HG02642 (cell line): ENCODE measurements around the gene TSPAN4.

Source experiments
- ATAC-seq: cut with Tn5 transposase; IDR thresholded peaks from one replicate; pipeline ENCODE4 v1.9.1; 2021; ENCODE audit warnings: mild to moderate bottlenecking; ENCODE audit not compliant: unreplicated experiment, poor library complexity

The TSPAN4 gene

DNA sequence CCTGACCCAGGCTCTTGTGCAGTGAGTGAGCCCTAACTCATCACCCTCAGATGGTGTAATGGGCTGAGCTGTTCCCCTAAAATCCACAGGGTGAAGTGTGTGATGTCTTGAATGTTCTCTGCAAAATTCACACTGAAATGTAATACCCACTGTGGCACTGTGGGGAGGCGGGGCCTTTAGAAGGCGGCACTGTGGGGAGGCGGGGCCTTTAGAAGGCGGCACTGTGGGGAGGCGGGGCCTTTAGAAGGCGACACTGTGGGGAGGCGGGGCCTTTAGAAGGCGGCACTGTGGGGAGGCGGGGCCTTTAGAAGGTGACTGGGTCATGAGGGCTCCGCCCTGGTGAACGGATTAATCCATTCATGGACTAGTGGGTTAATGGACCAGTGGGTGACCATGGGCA is 34.9 kb downstream of the TSPAN4 start:
- ATAC-seq, result no peak

DNA sequence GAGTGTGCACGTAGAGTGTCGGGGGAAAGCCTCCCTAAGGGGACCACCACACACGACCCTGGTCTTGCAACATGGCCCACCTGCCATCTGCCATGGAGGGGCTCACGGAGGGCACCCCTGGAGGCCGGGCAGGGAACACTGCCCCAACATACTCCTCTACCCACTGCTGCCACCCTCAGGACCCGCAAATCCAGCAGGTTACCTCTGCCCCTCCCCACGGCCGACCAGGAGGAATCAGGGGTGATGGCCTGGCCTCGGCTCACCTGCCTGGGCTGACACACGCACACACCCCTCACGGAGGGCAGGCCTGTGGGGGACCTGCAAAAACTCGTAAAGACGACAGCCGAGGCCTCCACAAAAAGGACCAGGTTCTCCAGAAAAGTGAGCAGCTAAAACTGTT is 37.8 kb downstream of the TSPAN4 start:
- no peak for ATAC-seq

DNA sequence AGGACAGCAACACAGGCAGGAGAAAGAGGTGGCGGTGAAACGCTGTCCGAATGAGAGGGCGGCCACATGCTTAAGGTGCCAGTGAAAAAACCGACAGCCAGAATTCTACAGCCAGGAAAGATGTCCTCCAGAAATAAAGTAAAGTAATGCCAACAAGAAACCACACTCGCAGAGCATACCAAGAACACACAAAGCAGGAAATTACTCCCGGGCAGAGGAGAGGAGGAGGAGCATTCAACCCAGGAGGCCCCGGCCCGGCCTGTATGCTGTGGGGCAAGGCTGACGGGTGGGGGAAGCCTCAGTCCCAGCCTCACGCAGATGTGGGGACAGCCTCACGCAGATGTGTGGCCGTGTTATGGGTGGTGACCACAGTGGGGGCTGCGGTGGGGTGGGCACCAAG is 39.9 kb downstream of the TSPAN4 start:
- ATAC-seq, result no peak

DNA sequence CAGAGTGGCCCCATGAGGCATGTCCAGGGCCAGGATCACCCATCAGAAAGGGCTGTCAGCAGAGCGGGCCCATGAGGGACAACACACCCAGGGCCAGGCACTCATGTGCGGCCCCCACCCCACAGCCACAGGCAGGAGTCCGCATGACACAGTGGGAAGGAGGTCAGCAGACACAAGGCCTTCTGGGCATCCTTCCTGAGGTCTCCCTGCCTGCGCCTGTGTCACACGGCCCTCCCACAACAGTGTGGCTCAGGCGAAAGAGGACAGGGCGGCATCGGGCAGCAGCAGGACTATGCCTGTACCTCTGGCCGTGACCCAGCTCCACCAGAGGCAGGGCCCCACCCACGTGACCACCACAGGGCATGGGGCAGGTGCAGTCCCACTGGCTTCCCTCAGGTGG is 40.9 kb downstream of the TSPAN4 start:
- no peak for ATAC-seq

DNA sequence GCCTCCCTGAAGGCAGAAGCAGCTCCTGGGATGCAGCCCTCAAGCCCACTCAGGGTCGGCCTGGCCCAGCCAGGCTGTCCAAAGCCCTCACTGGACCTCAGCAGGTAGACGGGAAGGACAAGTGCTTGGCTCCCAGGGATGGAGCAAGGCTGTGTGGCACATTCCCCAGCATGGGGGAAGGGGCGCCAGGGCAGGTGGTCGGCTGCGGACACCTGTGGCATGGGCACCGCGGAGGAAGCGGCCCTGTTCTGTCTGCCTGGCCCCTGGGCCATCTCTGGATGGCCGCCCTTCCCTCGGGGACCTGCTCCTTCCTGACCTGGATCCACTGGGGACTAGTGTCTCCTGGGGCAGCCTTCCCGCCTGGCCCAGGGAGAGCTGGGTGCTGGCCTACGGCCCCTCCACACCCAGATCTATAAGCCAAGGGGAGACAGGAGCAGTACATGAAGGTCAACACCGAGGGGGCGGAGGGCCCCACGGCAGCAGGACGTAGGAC is 42.0 kb downstream of the TSPAN4 start:
- ATAC-seq, result no peak

DNA sequence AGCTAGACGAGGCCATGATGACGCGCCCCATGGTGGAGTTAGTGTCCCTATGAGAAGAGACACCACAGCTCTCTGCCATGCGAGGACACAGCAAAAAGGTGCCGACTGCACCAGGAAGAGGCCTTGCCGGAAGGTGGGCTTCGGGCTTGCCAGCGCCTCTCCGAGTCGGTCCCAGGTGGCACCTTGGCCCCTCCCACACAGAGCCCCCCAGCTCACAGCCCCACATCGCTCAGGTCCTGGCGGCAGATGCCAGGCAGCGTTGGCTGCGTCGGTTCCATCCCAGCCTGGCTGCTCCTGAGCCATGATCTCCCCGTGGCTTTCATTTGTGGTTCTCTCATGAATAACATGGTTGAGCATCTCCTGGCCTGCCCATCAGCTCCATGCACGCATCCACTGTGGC is 43.9 kb downstream of the TSPAN4 start:
- no peak for ATAC-seq

DNA sequence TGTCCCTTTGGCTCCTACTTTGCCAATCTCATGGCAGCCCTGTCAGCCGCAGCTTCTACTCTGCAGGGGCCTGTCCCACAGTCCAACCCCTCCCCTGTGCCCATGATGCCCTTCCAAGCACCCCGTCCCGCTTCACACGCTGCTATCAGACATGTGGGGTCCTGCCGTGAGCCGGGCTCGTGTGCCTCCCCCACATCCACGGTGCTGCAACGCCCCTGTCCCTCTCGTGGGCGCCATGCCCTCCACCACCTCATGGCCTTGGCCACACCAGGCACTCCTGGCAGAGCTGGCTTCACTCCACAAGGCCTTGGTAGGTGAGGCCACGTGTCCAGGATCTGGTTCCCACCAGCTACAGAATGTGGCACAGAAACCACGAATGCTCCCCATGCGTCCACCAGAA is 44.9 kb downstream of the TSPAN4 start:
- ATAC-seq, result no peak

DNA sequence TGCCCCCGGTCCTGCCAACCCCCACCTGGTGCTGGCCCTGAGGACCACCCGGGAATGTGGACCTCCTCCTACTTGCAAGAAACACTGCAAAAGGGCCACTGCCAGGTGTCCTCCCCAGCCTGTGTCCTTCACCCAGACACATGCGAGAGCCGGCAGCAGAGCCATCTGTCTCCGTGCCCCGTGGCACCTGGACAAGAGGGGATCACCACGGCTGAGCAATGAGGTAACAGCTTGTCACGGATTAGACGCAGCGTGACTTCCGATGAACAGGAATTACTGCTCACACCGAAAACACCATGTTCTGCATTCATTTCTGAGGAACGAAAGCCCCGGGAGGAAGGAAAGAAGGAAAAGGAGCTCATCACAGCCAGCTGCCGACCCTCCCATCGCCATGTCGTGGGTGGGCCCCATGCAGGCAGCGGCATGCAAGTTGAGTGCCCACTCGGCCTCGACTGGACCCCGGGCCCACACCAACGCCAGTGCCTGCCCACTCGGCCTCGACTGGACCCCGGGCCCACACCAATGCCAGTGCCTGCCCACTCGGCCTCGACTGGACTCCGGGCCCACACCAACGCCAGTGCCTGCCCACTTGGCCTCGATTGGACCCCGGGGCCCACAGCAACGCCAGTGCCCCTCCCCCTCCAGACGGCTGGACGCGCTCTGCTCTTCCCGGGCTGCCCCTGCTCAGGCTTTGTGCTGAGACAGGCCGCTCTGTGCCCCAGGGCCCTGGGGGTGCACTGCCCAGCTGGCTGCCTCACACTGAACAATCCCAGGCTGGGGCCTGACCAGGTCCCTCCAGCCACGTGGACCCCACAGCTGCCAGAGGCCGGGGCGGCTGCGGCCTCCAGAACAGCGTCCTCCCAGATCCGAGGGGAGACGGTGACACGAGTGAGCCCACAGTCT is 45.9 kb downstream of the TSPAN4 start:
- no peak for ATAC-seq

DNA sequence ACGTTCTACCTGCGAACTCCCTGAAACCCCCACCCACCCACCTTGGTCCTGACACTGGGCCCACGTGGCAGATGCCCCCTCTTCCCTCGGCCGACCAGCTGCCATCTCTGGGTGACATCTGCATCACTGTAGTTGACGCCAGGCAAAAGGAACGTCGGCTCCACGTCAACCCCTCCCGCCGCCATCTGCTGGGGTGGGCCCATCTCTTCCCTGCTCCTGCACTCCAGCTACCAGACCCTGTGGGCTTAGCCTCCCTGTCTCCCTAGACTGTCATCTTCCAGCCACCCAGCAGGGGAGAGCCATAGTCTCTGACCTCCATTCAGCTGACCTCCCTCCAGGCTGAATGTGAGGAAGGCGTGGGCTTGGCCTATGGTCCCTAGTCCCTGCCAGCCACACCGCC is 46.6 kb downstream of the TSPAN4 start:
- ATAC-seq, result no peak

DNA sequence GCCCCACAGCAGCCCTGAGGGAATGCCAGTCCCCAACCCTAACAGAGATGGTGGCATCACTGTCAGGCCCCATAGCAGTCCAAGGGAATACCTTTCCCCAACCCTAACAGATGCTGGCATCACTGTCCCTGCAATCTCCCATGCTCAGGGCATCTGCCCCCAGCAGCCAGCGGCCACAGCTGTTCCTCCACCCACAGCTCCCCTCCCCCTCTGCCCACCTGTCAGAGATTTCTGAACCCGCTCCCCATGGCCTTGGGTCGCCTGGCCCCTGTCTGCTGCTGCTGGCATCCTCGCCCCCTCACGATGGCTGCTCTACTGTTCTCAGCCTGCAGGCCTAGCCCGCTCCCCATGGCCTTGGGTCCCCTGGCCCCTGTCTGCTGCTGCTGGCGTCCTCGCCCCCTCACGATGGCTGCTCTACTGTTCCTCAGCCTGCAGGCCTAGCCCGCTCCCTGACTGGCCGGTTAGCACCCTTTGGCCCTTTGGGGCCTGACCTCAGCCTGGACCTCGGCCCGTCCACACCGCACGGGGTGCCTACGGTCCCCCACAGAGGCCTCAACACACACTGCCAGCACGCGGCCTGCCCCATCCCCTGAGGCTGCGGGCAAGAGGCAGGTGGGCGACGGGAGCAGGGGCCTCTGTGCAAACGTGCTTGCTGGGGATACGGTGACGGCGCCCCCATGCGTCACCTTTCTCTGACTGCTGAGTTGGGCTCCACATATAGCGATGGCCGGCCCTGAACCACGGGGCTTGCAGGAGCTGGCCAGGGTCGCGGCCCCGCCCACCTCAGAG is 47.2 kb downstream of the TSPAN4 start:
- ATAC-seq, result no peak

DNA sequence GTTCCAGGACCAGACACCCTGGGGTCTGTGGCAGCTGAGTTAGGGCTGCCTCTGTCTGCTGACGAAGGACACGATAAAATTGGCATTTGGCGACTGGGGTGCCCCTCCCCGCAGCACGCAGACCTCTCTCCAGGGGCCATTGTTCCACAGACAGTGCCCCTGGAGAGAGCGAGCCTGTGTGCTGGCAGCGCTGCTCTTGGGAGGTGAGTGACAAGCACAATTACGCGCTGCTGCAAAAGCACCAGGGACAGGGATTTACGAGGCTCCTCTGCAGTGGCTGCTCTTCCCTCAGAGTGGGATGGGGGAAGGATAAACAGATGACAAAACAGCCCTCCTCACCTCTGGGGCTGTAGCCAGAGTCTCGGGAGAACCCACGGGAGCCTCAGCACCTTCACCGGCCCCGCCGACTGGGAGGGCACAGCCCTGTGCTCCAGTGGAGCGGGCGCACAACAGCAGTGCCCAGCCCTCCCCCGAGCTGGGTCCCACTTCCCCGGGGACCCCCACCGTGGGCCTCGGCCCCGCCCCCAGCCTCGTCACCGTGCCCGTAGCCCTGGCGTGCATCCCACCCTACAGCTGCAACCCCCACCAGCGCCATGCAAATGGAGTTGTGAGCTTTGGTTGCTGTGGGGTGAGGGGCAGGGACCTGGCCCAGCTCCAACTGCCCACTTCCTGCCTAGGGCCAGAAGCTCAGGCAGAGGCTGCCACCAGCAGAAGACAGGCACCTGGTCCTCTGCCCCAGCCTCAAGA is 48.3 kb downstream of the TSPAN4 start:
- no peak for ATAC-seq

DNA sequence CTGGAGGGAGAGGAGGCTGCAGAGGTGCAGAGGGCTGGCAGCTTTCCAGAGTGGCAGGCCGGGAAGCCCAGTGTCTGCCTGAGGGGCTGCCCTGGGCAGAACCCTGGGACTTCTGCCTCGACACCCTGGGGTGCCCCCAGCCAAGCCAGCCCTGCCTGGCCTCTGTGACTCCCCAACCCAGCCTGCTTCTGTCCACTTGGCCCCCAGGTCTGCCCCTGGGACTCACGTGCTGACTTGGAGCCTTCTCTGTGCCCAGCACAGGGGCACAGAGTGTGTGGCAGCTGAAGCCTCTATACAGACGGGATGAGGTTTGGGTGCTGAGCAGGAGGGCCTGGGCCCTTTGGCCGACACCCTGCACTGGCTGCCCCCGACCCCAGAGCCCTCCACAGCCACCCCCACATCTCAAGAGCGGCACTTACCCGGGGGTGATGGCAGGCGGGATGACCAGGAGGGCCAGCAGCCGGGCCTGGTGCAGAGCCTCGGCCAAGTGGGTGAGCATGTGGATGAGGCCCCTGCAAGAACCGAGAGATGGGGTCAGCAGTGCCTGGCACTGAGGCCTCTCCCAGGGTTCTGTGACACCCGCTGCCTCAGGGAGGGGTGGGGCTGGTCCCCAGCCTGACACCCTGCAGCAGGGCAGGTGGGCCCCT is 50.5 kb downstream of the TSPAN4 start:
- no peak for ATAC-seq

DNA sequence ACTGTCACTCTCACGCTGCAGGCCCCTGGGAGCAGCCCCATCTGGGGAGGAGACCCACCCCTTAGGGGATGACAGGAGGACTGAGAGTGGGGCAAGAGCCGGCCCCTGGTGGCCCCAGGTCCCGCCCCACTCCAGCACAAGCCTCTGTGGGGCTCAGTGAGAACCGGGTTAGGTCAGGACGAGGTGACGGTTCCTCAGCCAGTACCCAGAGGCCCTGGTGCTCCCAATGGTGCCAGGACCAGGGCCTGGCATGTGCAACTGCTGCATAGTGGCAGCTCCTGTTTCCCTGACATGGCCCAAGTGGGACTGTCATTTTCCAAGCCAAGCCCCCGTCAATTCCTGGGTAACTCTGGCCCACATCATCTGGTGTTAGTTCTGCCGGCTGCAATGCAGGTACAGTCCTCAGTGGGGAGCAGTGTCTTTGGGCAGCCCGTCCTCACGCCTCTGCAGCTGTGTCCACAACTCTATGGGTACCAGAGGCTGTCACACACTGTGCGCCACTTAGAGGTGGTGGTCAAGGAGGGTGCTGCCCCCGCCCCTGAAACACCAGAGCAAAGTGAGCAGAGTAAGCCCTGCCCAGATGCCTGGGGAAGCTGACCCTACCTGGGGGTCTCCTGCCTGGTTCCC is 52.0 kb downstream of the TSPAN4 start:
- no peak for ATAC-seq

DNA sequence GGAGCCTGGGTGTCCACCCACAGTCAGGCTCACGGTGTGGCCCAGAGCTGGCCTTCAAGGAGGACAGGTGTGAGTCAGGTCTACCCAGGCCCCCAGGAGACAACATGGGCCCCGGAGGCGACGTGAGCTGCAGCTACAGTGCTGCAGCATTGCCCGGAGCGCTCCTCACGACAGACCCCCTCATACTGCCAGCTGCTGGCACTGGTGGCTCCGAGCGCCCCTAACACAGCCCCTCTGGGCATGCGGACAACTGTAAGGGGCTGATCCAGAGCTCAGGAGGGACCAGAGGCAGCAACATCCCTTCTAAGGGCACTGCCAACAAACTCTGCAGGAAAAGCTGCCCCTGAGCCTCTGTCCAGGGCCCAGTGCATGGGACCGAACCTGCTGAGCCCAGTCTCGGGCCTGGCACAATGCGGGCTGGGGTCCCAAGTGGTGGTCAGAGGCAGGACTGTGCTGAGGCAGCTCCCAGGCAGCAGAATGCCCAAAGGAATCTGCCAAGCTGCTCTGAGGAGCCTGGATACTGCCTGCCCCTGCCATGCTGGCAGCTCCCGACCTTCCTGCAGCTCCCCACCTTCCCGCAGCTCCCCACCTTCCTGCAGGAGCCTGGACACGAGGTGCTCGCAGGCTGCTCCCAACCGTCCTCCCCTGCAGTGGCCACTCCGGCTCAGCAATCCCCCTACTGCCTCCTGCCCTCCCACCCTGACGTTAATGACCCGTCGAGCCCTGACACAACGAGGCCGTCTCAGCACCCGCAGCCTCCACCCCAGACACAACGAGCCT is 52.9 kb downstream of the TSPAN4 start:
- ATAC-seq, result no peak

DNA sequence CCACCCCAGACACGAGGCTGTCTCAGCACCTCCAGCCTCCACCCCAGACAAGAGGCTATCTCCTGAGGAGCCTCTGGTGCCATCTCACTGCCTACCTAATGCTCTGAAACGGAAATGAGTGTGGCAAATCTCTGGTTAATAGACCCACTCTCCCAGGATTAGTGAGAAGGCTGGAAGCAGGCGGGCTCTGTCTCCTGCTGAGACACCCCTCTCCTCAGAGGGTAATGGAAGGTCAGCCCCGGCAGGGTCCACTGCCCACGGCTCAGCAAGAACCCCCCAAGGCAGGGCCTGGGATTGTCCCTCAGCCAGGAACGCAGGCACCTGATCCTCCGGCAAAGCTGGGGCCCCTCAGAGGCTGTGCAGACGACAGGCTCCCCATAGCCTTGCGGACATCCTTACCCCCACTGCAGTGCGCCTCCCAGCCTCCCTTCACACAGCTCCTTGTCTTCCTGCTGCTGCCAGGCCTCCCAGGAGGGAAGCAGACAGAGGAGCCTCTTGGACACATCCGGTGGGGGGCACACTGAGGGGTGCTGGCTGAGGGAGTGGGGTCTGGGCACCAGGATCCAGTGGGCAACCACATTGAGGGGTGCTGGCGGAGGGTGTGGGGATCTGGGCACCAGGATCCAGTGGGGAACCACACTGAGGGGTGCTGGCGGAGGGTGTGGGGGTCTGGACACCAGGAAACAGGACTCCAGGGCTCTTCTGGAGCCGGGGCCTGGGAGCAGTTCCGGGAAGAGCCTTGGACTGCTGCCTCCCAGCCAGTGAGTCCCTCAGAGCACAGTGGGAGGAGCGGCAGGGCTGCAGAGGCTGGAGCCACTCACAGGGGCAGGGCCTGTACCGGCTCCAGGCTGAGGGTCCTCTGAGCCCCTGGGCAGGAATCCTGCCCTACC is 54.8 kb downstream of the TSPAN4 start:
- ATAC-seq, result no peak

DNA sequence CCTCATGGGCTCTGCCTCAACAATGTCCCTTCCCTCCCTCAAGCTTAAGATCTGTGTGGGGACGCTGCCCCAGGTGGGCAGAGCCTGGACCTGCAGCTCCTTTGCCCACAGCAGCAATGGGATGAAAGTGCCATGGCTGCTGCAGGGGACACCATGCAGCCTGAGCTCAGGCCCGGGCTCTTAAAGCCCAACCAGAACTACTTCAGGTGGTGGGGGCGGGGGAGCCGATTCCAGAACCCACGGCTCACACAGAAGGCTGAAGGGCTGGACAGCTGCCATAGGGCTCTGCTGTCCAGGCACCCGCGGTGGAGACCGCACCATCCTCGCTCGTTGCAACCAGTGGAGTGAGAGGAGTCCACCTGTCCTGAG is 55.5 kb downstream of the TSPAN4 start:
- no peak for ATAC-seq

DNA sequence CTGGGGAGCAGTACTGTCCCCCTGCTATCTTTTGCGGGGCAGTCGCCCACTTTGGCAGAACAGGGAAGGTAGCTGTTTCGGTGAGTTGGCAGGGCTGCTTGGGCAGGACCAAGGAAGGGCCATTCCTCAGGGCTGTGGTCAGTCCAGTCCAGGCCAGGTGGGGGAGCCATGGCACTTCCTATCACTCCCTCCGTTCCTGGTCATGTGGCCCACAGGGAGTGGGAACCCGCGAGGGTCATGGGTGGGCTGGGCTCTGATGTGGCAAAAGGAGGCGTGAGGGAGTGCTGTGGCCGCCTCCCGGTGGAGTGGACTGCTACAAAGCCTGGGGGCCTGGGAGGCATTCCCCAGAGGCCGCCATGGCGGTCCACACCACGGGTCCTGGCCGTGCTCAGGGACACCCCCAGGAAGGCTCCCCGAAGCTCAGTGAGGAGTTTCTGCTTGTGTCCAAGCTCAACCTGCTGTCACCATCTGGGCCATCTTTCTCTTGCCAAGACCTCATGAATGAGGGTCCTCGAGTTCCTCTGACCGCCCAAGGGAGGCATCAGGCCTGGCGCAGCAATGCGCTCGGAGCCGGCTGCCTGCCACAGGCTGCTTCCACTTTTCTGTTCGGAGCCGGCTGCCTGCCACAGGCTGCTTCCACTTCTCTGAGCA is 56.0 kb downstream of the TSPAN4 start:
- no peak for ATAC-seq

DNA sequence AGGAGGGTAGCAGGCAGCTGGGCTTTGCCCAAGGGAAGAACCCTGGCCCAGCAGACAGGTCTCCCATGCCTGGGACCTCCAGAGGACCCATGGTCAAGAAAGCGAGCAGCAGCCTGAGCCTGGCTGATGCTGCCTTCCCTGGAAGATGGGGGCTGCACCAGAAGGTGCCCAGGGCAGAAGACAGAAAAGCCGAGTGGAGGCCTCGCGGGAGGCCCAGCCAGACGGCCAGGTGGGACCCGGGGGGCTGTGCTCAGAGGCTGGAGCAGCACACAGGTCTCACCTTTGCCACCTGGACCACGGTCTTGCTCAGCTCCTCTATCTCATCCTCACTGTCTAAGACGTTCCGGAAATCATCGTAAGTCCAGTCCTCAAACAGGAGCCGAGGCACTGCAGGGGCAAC is 57.1 kb downstream of the TSPAN4 start:
- no peak for ATAC-seq
